Adrenal gland (tissue), 5 donors: Measurements from ENCODE around the gene CCDC33.
"Not testable (repeated sequence)": the region's sequence is repeated elsewhere in the genome, so short reads cannot be mapped to it uniquely, and the experiment has no call there.

Experiments used
- CTCF ChIP-seq, 6 experiments: fragments of 450-650 bp in 4 of 6; fragments of 200-600 bp in 2 of 6; sonication (generic) in 1 of 6; IDR thresholded peaks; 1 replicate in 5 of 6; 2 replicates in 1 of 6; pipeline versions ENCODE4 v1.5.1 to v1.8.0; 2016 to 2021; ENCODE audit warnings: antibody characterized with exemption in 6 of 6, mild to moderate bottlenecking in 2 of 6, moderate library complexity in 1 of 6
- POLR2A ChIP-seq, 2 donors: fragments of 450-650 bp; IDR thresholded peaks; one replicate each; pipeline ENCODE4 v1.6.1; 2017; ENCODE audit warnings: antibody characterized with exemption in 2 of 2, mild to moderate bottlenecking in 2 of 2, moderate library complexity in 1 of 2
- donor health status: DM: no; HTN: no; CAD: no.

- not testable (repeated sequence) for TF ChIP-seq POLR2A, CTCF (IDR thresholded peaks at IDR 0.05)
Observed at GRCh38 chr15:74357514-74357913, 121.4 kb downstream of the CCDC33 start.
